Measurements from ENCODE around the gene SFMBT2.
"Not testable (repeated sequence)": the region's sequence is repeated elsewhere in the genome, so short reads cannot be mapped to it uniquely, and the experiment has no call there.

Gene SFMBT2

DNA sequence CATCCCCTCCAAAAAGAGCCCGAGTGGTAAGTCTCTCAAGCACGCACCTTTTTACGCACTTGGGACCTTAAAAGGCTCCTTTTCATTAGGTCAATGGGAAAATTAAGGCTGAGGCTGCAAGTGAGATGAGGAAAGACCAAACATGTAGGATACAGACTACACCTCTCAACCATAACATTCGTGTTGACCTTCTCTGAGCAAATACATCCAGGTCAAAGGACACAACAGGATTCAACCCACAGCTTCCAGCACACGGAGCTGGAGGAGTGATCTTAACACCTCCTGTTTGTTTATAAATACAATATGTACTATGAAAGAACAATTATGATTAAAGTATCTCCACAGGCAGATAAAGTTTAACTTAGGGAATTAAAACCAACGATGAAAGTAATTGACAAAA is 9.7 kb downstream of the SFMBT2 start:
- no peak for DNase-seq (ENCODE audit: low spot score)

DNA sequence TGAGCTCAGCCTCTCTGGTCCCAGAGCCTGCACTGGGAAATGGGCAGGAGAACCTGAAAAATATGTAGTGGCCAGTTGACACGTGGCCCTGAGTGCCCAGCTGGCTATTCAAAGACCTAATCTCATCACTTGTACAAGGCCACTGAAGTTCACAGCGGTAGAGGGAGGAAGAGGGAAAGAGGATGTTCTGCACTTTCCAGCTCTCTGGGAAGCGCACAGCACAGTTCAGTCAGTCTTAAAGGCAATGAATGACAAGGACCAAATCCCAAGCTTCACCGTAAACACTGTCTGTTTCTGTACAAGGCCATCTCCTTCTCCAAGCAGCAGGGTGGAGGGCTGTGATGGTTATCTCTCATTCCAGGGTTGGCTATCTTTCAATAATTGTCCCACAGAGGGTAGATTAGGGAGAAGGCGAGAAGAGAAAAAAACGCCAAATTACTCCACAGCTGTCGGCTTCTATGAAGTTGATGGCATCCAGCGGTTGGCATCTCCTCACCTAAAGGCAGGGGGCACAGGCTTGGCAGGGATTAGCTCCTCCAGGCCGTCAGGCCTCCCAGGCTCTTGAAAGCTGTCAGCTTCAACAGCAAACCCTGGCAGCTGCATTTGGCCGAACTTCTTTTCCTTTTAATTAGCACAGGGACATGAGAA is 10.6 kb downstream of the SFMBT2 start:
- DNase-seq (ENCODE audit: low spot score): no peak

DNA sequence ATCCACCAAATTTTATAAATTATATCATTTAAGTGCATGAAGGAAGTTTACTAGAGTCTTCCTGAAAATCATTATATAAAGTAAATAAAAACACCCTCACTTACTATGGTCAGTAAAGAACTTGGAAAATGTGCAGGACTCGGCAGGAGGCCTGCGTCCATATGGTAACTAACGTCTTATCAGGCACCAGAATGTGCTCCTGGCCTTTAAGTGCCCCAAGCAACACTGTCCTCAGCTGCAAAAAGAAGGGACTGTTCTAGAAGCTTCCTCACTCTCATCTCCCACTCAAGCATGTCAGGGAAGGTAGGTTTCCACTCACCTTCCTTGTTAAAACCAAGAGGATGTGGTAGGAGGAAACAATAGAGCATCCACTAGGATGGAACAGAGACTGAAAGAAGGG is 11.3 kb downstream of the SFMBT2 start:
- DNase-seq (ENCODE audit: low spot score): no peak

- DNase-seq (ENCODE audit: low spot score): no peak
Measured at GRCh38 chr10:7397049-7398035, 13.5 kb downstream of the SFMBT2 start.

GRCh38 chr10:7392301-7392700 is 18.5 kb downstream of the SFMBT2 start:
- DNase-seq (ENCODE audit: low spot score): not testable (repeated sequence)

- no peak for DNase-seq (ENCODE audit: low spot score)
Measured at GRCh38 chr10:7391748-7392147, 19.1 kb downstream of the SFMBT2 start.

GRCh38 chr10:7390689-7391110 is 20.1 kb downstream of the SFMBT2 start:
- not testable (repeated sequence) for DNase-seq (ENCODE audit: low spot score)

DNA sequence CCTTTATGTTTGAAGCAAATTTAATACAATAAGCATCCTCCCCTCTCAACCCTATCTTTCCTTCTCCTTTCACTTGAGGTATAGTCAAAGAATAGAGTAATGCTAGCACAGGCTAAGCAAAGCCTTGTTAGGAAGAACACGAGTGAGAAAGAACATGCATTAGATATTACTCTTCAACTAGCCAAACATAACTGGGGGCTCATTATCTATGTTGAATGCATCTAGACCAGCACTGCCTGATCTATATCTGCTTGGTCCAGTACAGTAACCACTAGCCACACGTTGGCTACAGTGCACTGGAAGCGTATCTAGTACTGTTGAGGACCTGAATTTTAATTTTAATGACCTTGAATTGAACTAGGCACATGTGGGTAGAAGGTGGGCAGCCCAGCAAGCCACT is 21.0 kb downstream of the SFMBT2 start:
- DNase-seq (ENCODE audit: low spot score): no peak

DNA sequence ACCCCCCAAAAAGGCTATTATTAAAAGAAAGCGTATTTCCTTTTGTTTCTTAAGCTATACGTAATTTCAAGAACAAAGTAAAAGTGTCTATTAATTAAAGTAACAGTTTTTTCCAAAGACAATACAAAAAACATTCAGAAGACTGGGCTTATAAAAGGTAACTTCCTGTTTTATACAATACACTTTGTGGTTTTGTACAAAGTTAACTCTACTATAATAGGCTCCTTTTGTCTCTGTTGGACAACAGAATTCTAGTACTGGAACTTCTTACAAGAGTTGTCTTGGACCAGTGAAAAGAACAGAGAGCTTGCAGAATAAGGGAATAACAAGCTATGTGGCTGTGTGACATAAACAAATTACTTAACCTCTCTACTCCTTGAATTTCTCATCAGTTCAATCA is 21.5 kb downstream of the SFMBT2 start:
- no peak for DNase-seq (ENCODE audit: low spot score)

- DNase-seq (ENCODE audit: low spot score): no peak
Measured at GRCh38 chr10:7388602-7389001, 22.2 kb downstream of the SFMBT2 start.

- DNase-seq (ENCODE audit: low spot score): not testable (repeated sequence)
Measured at GRCh38 chr10:7388149-7388548, 22.7 kb downstream of the SFMBT2 start.

- DNase-seq (ENCODE audit: low spot score): no peak
Measured at GRCh38 chr10:7385114-7385513, 25.7 kb downstream of the SFMBT2 start.

DNA sequence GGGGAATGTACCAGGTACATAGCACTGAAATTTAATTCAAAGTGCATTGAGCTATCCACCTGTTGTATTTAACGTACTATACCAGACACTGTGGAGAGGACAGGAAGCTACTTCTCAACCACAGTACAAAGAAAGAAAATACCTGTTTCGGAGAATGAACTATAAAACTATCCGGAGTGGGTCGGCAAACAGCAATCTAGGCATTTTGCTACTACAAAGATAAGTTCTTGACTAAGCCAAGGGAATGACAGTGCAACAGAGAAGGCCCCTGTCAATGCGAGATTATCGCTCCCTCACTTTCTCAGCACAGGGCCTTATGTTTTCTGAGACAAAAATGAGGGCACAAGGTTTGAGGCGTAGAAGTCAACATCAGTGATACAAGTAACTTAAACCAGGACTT is 27.4 kb downstream of the SFMBT2 start:
- DNase-seq (ENCODE audit: low spot score): no peak

DNA sequence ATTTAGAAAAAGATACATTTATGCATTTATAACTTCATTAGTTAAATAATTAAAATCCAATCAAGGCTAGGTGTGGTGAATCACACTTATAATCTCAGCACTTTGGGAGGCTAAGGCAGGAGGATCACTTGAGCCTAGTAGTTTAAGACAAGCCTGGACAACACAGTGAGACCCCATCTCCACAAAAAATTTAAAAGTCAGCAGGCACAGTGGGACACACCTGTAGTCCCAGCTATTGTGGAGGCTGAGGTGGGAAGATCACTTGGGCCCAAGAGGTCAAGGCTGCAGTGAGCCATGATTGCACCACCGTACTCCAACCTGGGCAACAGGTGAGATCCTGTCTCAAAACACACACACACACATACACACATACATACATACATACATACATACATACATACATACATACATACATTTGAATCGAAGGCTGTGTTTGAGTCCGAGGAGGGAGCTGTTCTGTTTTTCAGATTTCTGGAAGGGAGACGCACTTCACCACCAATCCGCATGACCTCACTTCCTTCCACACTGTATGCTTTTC is 30.1 kb downstream of the SFMBT2 start:
- DNase-seq (ENCODE audit: low spot score): no peak

DNA sequence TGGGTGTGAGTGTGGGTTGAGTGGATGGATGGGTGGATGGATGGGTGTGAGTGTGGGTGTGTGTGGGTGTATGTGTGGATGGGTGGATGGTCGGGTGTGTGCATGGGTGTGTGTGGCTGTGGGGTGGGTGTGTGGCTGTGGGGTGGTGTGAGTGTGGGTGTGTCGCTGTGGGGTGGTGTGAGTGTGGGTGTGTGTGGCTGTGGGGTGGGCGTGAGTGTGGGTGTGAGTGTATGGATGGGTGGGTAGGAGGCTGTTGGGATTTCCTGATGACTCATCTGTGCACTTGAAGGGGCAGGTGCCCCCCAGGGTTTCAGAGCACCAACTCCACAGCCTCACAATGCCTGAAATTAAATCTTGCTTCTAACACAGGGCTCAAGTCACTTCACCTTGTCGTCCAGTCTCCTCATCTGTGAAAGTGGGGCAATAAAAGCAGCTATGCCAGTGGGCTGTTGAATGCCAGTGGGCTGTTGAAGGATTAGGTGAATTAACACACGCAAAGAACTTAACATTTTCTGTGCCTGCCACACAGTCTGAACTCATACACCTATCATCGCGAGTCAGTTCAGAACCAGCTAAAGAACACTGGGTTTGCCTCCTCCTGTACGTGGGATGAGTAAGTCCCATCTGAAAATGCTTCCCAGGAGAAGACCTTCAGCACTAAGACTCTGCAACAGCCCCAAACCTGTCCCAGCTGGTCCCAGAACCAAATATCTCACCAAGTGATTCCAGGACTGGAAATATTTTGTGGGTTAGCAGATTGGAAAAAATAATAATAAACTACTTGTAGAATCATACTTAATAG is 32.0 kb downstream of the SFMBT2 start:
- DNase-seq (ENCODE audit: low spot score): no peak

GRCh38 chr10:7377614-7378248 is 33.1 kb downstream of the SFMBT2 start:
- DNase-seq (ENCODE audit: low spot score): no peak

- DNase-seq (ENCODE audit: low spot score): no peak
Measured at GRCh38 chr10:7374795-7375194, 36.0 kb downstream of the SFMBT2 start.

DNA sequence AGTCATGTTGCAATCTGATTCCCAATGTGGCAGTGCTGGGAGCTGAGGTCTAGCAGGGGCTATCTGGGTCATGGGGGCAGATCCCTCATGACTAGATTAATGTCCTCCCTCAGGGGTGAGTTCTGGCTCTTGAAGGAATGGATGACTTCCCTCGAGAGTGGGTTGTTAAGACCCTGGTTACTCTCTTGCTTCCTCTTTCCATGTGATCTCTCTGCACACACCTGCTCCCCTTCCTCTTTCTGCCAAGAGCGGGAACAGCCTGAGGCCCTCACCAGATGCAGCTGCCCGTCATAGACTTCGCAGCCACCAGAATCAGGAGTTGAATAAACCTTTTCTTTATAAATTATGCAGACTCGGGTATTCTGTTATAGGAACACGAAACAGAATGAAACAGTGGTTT is 37.8 kb downstream of the SFMBT2 start:
- DNase-seq (ENCODE audit: low spot score): no peak

DNA sequence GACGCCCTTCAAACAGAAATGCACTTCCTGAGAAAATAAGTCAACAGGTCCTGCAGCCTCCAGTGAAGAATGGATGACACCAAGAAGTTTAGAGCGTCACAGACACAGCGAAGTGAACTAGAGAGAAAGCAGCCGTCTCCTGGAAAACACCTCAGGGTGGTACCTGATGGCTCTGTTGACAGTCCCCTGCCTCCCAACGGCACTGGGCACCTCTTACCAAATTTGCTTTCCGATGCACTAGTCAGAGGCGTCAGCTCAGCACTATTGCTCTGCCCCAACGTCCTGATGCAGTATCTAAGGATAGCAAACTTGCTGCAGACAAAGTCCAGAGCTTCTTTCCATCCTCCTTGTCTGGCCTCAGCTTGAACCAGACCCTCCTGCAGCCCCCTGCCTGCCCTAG is 38.3 kb downstream of the SFMBT2 start:
- DNase-seq (ENCODE audit: low spot score): no peak

DNA sequence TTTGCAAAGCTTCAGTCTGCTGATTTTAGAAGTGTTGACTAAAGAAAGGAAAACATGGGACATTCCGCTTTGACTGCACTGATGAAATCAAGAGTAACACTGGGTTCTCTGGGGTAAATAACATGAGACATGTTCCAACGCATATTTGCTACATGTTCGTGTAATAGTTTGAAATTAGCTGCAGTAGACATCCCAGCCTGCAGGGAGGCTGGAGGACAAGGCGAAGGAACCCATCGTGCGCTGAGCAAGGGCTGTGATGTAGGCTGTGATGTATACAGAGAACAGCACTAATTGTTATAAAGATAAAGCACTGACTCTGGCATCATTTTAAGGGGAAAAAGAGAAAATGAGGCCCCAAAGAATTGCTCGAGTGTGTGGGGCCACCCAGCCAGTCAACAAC is 40.3 kb downstream of the SFMBT2 start:
- no peak for DNase-seq (ENCODE audit: low spot score)

DNA sequence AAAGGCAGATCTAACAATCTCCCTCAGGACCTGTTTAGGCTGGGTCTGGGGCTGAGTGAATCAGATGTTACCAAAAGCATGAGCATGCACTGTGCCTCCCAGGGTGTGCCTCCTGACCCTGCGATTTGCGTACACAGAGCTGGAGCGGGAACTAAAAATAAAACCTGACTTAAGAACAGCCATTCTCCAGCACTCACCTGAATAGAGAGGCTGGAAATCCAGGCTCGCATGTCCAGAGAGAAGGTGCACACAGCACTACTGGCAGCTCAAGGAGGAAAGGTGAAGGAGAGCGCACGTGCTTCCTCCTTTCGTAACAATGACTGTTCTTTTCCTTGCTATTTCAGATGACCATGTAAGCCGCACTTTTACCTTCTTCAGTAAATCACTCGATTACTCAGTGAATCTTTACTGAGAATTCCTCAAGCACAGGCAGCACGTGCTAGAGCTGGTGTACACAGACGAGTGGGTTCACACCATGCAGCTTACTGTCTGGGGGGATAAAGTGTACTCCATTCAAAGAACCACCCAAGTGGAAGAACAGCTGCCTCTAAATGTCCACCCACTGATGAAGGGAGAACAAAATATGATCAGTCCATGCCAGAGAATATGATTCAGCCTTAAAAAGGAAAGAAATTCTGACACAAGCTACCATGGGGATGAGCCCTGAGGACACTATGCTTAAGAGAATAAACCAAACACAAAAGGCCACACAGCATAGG is 45.6 kb downstream of the SFMBT2 start:
- DNase-seq (ENCODE audit: low spot score): no peak
